Islet of Langerhans (tissue), 1 donor: ENCODE data around the gene PIAS1.
"Not testable (repeated sequence)": the region's sequence is repeated elsewhere in the genome, so short reads cannot be mapped to it uniquely, and the experiment has no call there.

Source experiments
- FAIRE-seq: peaks from one replicate; lab custom pipeline; 2011; peaks lifted over from hg19 to GRCh38; lab: Jason Lieb, UNC

PIAS1 gene

GRCh38 chr15:68126396-68126795 is 72.3 kb downstream of the PIAS1 start:
- no peak for FAIRE-seq

GRCh38 chr15:68129072-68129471 is 75.0 kb downstream of the PIAS1 start:
- no peak for FAIRE-seq

- peak; percentile 84 for FAIRE-seq
Measured at GRCh38 chr15:68130851-68131250, 76.7 kb downstream of the PIAS1 start.

- no peak for FAIRE-seq
Measured at GRCh38 chr15:68137096-68137495, 83.0 kb downstream of the PIAS1 start.

- no peak for FAIRE-seq
Measured at GRCh38 chr15:68143129-68143528, 89.0 kb downstream of the PIAS1 start.

GRCh38 chr15:68143785-68144184 is 89.7 kb downstream of the PIAS1 start:
- FAIRE-seq, result peak; percentile 13

- FAIRE-seq, result peak; percentile 13
Measured at GRCh38 chr15:68145706-68146105, 91.6 kb downstream of the PIAS1 start.

GRCh38 chr15:68148039-68148438 is 93.9 kb downstream of the PIAS1 start:
- FAIRE-seq, result no peak

- peak; percentile 62 for FAIRE-seq
Measured at GRCh38 chr15:68149059-68149458, 94.9 kb downstream of the PIAS1 start.

GRCh38 chr15:68150187-68150586 is 96.1 kb downstream of the PIAS1 start:
- no peak for FAIRE-seq

- no peak for FAIRE-seq
Measured at GRCh38 chr15:68151277-68151676, 97.2 kb downstream of the PIAS1 start.

GRCh38 chr15:68152342-68152741 is 98.2 kb downstream of the PIAS1 start:
- FAIRE-seq, result no peak

GRCh38 chr15:68154923-68155559 is 100.9 kb downstream of the PIAS1 start:
- FAIRE-seq, result peak; percentile 98

- no peak for FAIRE-seq
Measured at GRCh38 chr15:68157074-68157473, 103.0 kb downstream of the PIAS1 start.

GRCh38 chr15:68158046-68158628 is 104.0 kb downstream of the PIAS1 start:
- FAIRE-seq, result no peak

- FAIRE-seq, result no peak
Measured at GRCh38 chr15:68163191-68163590, 109.1 kb downstream of the PIAS1 start.

- FAIRE-seq, result no peak
Measured at GRCh38 chr15:68166847-68167246, 112.7 kb downstream of the PIAS1 start.

GRCh38 chr15:68172037-68172436 is 117.9 kb downstream of the PIAS1 start:
- not testable (repeated sequence) for FAIRE-seq

GRCh38 chr15:68173119-68173518 is 119.0 kb downstream of the PIAS1 start:
- no peak for FAIRE-seq

GRCh38 chr15:68175526-68175925 is 121.4 kb downstream of the PIAS1 start:
- FAIRE-seq, result no peak

- no peak for FAIRE-seq
Measured at GRCh38 chr15:68176601-68177000, 122.5 kb downstream of the PIAS1 start.

- FAIRE-seq, result no peak
Measured at GRCh38 chr15:68177742-68178141, 123.6 kb downstream of the PIAS1 start.

- peak; percentile 13 for FAIRE-seq
Measured at GRCh38 chr15:68183616-68184315, 129.7 kb downstream of the PIAS1 start.
